ENCODE results near the gene ASTN1.
"Not testable (repeated sequence)": the region's sequence is repeated elsewhere in the genome, so short reads cannot be mapped to it uniquely, and the experiment has no call there.

ASTN1 gene

DNA sequence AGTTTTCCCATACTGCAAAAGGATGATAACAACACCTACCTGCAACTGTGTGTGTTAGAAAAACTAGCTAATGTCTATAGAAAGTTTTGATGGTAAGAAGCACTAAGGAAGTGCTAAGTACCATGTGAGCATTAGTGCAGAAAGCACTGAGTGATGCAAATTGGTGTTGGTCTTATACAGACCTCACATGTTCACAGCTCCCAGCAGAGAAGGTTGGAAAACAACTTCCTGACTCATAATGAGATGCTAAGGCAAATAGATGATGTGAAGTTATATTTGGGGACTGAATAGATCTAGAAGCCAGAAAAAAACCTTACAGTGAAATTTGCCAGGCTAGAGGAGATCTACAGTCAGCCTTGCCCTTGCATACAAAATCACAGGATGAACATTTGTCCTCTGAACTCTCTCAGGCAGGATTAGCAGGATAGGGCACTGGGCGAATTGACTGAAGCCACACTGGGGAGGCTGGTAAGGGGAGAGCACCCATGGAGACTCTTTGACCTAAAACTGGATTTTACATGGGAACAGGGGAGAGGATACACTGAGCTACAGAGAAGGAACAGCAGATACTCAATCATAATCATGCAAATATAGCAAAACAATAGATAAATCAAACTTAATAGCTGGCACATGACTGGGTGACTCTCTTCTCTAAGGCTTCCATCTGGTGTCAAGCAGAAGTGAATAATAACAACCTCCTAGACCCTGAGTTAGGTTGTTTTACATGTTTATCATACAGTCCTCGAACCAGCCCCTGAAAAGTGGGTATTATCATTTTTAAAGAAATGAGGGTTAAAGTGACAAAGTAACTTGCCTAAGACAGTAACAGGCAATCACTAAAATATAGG, 61.3 kb downstream of the ASTN1 start:
- no peak for DNase-seq

- DNase-seq: no peak
Observed at GRCh38 chr1:177092001-177092400, 72.5 kb downstream of the ASTN1 start.

DNA sequence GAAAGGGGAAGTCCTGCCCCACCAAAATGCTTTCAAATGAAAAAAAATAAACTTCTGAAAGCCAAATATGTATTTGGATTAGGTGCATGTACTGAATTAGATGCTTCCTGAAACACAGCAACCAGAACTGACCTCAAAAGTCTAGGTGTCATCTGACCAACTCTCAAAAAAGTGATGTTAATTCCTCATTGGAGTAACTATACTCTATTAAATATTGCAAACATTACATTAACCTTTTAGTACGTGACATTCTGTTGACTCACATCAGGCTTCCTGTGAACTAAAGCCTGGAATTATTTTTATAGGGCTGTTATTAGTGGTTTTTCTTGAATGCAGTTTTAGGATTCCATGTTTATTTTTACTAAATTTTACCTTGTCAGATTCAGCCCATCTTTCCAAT, 73.5 kb downstream of the ASTN1 start:
- DNase-seq: no peak

DNA sequence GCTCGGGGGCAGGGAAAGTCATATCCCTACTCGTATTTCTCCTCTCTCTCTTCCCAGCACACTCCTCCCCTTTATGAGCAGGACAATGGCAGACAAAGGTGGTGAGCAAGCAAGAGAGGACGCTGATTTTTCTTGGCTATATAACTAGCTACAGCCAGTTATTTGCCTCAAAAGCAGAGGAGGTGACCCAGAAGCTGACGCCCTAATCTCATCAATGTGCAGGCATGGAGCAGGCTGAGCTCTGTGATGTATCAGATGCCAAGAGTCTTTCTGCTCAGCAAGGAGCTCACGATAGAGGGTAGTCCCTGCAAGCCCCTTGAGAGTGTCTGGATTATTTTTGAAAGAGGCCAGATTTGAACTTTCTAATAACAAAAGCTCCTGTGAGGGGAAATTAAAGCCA, 75.5 kb downstream of the ASTN1 start:
- DNase-seq: no peak

DNA sequence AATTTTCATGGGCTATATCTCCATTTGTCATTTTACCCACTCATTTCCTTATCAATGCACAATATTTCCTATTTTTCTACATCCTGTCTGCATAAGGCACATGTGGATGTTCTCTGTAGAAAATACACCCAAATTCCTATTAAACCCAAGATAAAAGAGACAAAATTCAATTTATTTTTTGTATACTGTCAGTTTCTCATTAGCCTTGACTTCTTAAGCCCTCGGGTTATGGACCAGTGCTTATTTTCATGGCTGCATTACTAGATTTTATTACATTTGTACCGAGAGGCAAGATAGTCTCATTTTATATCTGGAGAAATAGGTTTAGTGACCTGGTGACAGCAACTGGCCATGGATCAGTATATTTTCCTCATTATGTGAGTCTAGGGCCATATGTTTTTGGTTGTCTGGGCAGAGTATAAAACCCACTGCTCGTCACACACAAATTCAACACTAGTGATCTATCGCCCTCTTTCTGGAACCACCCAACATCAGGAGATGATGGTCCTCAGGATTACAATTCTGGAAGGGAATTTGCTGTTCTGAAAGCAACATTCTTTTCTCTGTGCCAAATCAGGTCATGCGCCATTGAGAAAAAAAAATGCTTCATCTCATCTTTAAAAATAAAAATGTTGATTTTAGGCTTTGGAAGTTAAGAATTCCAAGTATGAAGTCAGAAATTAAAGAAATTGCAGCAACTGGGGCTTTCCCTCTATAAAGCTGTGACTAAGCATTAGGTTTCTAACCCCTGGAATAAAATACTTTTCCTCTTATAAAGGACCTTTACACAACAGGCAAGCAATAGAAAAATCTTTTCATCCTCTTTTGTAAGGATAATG, 81.4 kb downstream of the ASTN1 start:
- DNase-seq: no peak

DNA sequence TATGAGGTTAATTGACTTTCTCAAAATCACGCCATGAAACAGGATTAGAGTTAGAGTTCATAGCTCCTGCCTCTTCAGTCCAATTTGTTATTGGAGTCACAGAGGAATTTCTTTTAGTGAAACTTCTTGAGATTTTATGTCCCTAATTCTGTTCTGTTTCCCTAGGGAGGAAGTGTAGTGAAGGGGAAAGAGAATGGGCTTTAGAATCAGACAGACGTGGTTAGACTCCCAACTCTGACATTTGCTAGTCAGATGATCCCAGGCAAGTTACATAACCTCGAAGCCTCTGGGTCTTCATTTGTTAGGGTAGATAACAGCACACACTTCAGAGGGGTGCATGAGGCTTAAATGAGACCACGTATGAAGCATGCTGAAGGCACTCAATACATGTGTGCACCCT, 83.9 kb downstream of the ASTN1 start:
- DNase-seq: no peak

GRCh38 chr1:177077734-177078499, 86.6 kb downstream of the ASTN1 start:
- DNase-seq: no peak

DNA sequence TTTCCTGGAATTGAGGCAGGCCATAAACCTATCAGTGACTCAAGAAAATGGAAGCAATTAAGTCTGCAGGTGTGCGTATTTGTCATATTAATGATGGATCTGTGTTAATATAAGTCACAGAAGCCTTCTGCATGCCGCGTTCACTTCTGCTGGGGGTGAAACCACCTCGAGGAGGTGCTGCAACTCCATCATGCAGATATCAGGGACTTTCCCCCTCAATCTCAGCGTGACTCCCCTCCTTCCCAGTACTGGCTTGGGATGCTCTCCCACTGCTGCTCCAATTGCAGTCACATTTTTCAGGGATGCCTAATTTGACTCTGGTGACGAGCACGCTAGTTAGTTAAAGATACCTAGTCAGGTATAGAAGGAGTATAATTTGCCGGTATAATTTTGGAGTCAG, 87.5 kb downstream of the ASTN1 start:
- no peak for DNase-seq

GRCh38 chr1:177074811-177075210, 89.7 kb downstream of the ASTN1 start:
- DNase-seq: not testable (repeated sequence)

- DNase-seq: no peak
Observed at GRCh38 chr1:177069490-177069889, 95.0 kb downstream of the ASTN1 start.

- DNase-seq: no peak
Observed at GRCh38 chr1:177067752-177068410, 96.6 kb downstream of the ASTN1 start.

DNA sequence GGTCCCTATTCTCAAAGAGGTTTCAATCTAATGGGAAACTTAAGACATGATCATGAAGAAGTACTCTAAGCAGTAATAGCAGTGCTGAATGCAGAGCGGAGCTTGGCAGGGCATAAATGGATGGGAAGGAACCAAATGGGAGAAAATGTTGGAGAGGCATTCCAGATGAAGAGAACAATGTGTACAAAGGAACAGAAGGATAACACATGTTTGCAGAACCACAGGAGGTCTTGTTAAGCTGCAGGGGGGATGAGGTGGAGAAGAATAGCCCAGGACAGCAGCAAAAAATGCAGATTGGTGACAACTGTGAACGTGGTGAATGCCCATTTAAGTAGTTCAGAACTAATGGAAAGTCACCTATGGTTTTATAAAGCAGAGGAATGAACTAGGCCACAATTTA, 99.1 kb downstream of the ASTN1 start:
- no peak for DNase-seq

- no peak for DNase-seq
Observed at GRCh38 chr1:177063648-177064047, 100.9 kb downstream of the ASTN1 start.

DNA sequence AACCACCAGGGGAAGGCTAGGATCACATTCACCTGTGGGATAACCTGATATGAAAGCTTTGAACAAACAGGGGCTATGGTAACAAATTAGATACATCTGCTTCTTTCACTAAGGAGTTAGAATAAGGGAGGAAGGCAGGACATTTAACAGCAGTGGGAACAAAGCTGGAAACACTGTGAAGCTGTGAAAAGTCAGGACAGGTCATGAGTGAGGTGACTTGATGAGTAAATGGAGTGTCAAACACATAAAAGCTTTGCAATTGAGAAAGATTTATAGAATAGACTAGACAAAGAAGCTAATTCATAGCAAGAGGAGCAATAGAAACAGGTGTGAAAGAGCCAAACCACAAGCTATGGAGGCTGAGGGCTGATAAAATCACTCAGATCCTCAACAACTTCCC, 110.0 kb downstream of the ASTN1 start:
- DNase-seq: no peak

DNA sequence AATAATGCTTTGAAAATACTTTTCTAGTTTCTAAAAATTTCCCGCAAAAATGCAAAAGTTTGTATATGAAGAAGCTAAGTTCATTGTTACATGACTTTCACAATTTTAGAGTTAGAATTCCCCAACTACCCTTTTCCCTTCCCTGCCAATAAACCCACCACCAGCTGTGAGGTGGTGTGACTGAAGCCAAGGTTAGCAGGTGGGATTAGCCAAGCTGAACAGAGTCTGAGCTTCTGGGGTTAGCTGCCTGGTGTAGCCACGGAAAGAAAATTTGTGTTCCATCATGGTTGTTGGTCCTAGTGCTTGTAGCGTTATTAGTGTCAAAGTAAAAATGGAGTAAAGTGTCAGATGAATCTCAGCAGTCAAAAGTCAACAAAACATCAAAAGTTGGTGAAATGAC, 110.9 kb downstream of the ASTN1 start:
- DNase-seq: no peak

- no peak for DNase-seq
Observed at GRCh38 chr1:177048314-177049069, 116.0 kb downstream of the ASTN1 start.

DNA sequence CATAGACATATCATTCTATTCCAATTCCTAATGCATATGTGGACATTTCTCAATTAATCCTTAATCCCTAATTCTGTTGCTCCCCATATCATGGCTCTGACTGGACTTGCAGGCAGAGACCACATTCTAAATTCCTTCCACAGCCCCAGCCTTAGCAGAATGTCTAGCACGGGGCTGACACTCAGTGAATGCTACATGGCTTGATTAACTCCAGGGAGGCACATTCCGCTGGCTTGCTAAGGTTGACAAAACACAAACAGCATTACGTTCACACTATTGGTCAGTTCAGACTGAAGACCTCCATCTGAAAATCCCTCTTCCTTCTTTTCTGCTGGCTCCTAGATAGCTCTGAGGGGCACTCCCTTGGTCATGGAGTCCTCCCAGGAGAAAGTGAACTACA, 119.4 kb downstream of the ASTN1 start:
- DNase-seq: no peak

GRCh38 chr1:177044390-177044789, 120.1 kb downstream of the ASTN1 start:
- no peak for DNase-seq

DNA sequence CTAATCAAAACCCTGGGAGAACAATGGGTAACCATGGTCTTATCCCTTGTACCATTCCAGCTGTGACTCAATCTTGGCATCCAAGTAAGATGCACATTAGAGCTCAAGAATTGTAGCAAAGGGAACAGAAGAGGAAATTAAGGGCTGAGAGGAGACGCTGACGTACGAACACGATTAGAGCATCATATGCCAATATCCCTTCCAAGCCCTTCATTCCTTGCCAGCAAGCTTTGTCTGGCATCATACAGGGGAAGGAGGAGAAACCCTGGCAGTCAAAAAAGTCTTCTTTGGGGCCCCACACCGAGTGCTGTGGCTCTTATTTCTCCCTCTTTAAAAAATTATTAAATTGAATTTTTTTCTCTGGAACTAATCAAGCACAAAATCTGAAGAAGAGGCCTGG, 120.9 kb downstream of the ASTN1 start:
- no peak for DNase-seq

DNA sequence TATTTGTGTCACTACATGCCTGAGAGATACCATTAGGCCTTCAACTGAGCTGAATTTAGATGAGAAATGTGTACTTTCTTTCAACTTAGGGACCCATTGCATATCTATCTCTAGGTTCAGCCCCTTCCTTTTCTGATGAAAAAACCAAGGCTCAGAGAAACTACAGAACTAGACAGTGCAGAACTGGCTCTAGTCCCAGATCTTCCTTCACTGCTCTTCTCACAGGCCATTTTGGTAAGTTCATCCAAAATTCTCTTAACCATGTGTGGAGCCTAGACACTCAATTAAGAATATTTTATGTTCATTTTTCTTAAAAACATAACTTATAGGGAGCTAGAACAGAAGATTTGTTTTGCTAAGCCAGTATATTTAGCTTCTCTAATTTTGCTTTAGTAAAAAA, 128.9 kb downstream of the ASTN1 start:
- no peak for DNase-seq

GRCh38 chr1:177033628-177034027, 130.9 kb downstream of the ASTN1 start:
- DNase-seq: no peak

GRCh38 chr1:177032434-177032833, 132.1 kb downstream of the ASTN1 start:
- DNase-seq: no peak
